ENCODE measurements around the gene NFIB. TPM values are rescaled to one million over a fixed set of nuclear protein-coding genes. Genes with fewer than 3 reads are reported as not detected.

Gene NFIB
- total RNA-seq, 1 experiment from 2014 or later = 14.3 TPM

GRCh38 chr9:14221119-14221518 is 92.8 kb downstream of the NFIB start:
- DNase-seq = no peak
- Mint-ChIP-seq H3K27ac (no peak overlapping the region), H3K9me3 (no peaks in the 10 kb centered on the region; a peak in 1 of 5 replicates), H3K27me3 (ENCODE audit: low read depth) (no peaks in the 10 kb centered on the region), H3K4me3 (no peak overlapping the region), H3K36me3 (ENCODE audit: insufficient read depth in 1 of 3, low read depth in 3 of 3) (0 out of 7 replicates have a peak, but pooled peaks cover 0 to 2% (median 0%) of the 10 kb centered on the region in 3 experiments), H3K4me1 (peaks cover 23 to 30% of the 10 kb centered on the region in 2 experiments)
- Histone ChIP-seq H3K18ac (ENCODE audit: insufficient read length, low read depth, low read length) (no peak overlapping the region), H4K8ac (replicated peaks; ENCODE audit: insufficient read length, low read depth, low read length) (no peak overlapping the region), H3K56ac (ENCODE audit: insufficient read length, low read depth, low read length) (no peak overlapping the region), H3K23ac (ENCODE audit: insufficient read length, low read depth, low read length) (no peak overlapping the region), H3K14ac (ENCODE audit: insufficient read depth, low read length) (no peak overlapping the region), H2AFZ (ENCODE audit: low read length) (no peak overlapping the region), H3K27ac (ENCODE audit: insufficient read length, low read depth, low read length) (no peak overlapping the region), H3K79me2 (ENCODE audit: insufficient read depth, low read length) (no peaks in the 10 kb centered on the region), H4K20me1 (ENCODE audit: control insufficient read depth, insufficient read depth, insufficient read length) (no peaks in the 10 kb centered on the region), H3K79me1 (ENCODE audit: insufficient read depth, low read depth, low read length, poor library complexity, severe bottlenecking) (no peaks in the 10 kb centered on the region), H3K27me3 (ENCODE audit: insufficient read depth, low read length) (no peaks in the 10 kb centered on the region), H3K4me2 (ENCODE audit: insufficient read depth, insufficient read length, low read length) (no peak overlapping the region), H4K5ac (ENCODE audit: insufficient read length, low read depth, low read length) (no peak overlapping the region), H2BK120ac (ENCODE audit: low read depth, low read length, poor library complexity, severe bottlenecking) (no peak overlapping the region), H2BK15ac (ENCODE audit: low read depth, low read length) (no peak overlapping the region), H3K9ac (ENCODE audit: extremely low read depth, insufficient read length, low read length) (no peak overlapping the region), H2BK12ac (ENCODE audit: insufficient read length, low read depth, low read length) (no peak overlapping the region), H3K4me1 (ENCODE audit: insufficient read depth, low read length) (peaks cover 13% of the 10 kb centered on the region; the same call in 1 of the 2 replicates), H2AK5ac (ENCODE audit: insufficient read length, low read length) (no peak overlapping the region), H3K23me2 (ENCODE audit: insufficient read length, low read depth, low read length, poor library complexity, severe bottlenecking) (no peaks in the 10 kb centered on the region), H3K4ac (ENCODE audit: low read depth, low read length) (no peak overlapping the region), H2BK20ac (ENCODE audit: low read depth, low read length, poor library complexity, severe bottlenecking) (no peak overlapping the region), H4K91ac (ENCODE audit: insufficient read length, low read depth, low read length) (no peak overlapping the region), H2BK5ac (ENCODE audit: insufficient read length, low read length) (no peak overlapping the region), H3K9me3 (ENCODE audit: control insufficient read depth, low read depth, low read length) (no peaks in the 10 kb centered on the region), H3T11ph (ENCODE audit: low read length) (no peak overlapping the region)
- TF ChIP-seq CTCF (conservative IDR thresholded peaks at IDR 0.05) = no peak
- no CpG with 5 or more reads among the region's 4 CpGs for WGBS (ENCODE audit: extremely low coverage, insufficient read length, low lambda C conversion rate)

All from H9 (cell line).